HCT116 (cell line): ENCODE measurements around the gene PRPF19.

Experiments used
- CEBPB ChIP-seq: IDR thresholded peaks from 2 replicates; pipeline ENCODE4 v1.6.1; 2012; ENCODE audit warnings: low read depth
- EZH2 ChIP-seq: fragments of 200-600 bp; sonication (generic); IDR thresholded peaks from 2 replicates; pipeline ENCODE4 v1.6.1; 2017; ENCODE audit warnings: antibody characterized with exemption, mixed run types
- JUND ChIP-seq: IDR thresholded peaks from 2 replicates; pipeline ENCODE4 v1.6.1; 2012
- POLR2A ChIP-seq: IDR thresholded peaks from 2 replicates; pipeline ENCODE4 v1.7.0; 2011; ENCODE audit warnings: borderline replicate concordance; ENCODE audit not compliant: insufficient read depth, insufficient read length; ENCODE audit errors: extremely low read depth
- RAD21 ChIP-seq: IDR thresholded peaks from 2 replicates; pipeline ENCODE4 v1.6.1; 2012; ENCODE audit warnings: low read depth, mild to moderate bottlenecking
- YY1 ChIP-seq: IDR thresholded peaks from 2 replicates; pipeline ENCODE4 v1.6.1; 2011; ENCODE audit warnings: low read length, low read depth, moderate library complexity, mild to moderate bottlenecking; ENCODE audit not compliant: insufficient replicate concordance; ENCODE audit errors: extremely low read depth
- ZNF274 ChIP-seq: fragments of 200-500 bp; sonication (Bioruptor generic); IDR thresholded peaks from 2 replicates; pipeline ENCODE4 v1.6.1; 2014; ENCODE audit warnings: mild to moderate bottlenecking, low read depth, low read length, inconsistent platforms
- TF ChIP-seq, protein P1 (sequence below): IDR thresholded peaks from 2 replicates; pipeline ENCODE4 v1.6.1; 2012; ENCODE audit warnings: low read depth
- TF ChIP-seq, protein P2 (sequence below): IDR thresholded peaks from 2 replicates; pipeline ENCODE4 v1.6.1; 2012
- TF ChIP-seq, protein P3 (sequence below): IDR thresholded peaks from 2 replicates; pipeline ENCODE4 v1.6.1; 2011; ENCODE audit warnings: mild to moderate bottlenecking, low read length, moderate library complexity; ENCODE audit not compliant: insufficient replicate concordance; ENCODE audit errors: extremely low read depth
- TF ChIP-seq, protein P4 (sequence below), 3 experiments: fragments of 200-600 bp in 1 of 3; sonication (generic) in 1 of 3; IDR thresholded peaks in 2 of 3; conservative IDR thresholded peaks in 1 of 3; 2 replicates each; pipeline ENCODE4 v1.5.1; 2012 to 2017; ENCODE audit warnings: low read depth in 2 of 3, low read length in 2 of 3, antibody characterized with exemption in 1 of 3, borderline replicate concordance in 1 of 3, control low read depth in 1 of 3, mild to moderate bottlenecking in 1 of 3, mixed read lengths in 1 of 3, mixed run types in 1 of 3, moderate library complexity in 1 of 3; ENCODE audit not compliant: insufficient read depth in 1 of 3

DNA sequence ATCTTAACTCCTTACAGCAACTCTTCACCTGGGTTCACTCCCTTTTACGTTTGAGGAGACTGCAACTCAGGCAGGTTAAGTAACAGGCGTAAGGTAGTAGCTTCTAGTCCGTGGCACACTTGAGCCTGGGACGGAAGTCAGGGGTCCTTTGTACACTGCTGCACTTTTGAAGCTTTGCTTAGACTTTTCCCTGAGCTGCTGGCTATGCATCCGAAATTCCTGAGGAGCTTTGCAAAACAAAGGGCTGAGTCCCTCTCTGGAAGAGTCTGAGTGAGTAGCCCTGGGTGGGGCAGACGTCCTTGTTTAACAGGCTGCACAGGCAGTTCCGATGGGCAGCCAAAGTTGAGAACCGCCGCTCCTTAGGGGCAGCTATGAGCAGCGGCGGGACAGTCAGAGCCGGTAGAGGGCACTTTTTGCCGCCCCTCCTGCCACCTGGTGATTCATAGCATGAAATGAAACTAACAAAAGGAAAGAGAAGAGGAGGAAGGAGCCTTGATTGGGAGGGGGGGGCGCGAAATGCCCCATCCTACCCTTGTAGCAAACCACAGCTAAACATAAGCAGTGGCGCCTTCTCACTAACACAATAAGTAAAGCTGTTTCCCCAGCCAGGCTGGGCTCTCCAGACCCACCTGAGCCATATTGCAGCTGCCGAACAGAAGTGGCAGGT lies 9.0 kb upstream of the PRPF19 start:
- TF ChIP-seq, protein P1, sequence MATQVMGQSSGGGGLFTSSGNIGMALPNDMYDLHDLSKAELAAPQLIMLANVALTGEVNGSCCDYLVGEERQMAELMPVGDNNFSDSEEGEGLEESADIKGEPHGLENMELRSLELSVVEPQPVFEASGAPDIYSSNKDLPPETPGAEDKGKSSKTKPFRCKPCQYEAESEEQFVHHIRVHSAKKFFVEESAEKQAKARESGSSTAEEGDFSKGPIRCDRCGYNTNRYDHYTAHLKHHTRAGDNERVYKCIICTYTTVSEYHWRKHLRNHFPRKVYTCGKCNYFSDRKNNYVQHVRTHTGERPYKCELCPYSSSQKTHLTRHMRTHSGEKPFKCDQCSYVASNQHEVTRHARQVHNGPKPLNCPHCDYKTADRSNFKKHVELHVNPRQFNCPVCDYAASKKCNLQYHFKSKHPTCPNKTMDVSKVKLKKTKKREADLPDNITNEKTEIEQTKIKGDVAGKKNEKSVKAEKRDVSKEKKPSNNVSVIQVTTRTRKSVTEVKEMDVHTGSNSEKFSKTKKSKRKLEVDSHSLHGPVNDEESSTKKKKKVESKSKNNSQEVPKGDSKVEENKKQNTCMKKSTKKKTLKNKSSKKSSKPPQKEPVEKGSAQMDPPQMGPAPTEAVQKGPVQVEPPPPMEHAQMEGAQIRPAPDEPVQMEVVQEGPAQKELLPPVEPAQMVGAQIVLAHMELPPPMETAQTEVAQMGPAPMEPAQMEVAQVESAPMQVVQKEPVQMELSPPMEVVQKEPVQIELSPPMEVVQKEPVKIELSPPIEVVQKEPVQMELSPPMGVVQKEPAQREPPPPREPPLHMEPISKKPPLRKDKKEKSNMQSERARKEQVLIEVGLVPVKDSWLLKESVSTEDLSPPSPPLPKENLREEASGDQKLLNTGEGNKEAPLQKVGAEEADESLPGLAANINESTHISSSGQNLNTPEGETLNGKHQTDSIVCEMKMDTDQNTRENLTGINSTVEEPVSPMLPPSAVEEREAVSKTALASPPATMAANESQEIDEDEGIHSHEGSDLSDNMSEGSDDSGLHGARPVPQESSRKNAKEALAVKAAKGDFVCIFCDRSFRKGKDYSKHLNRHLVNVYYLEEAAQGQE: no peak
- TF ChIP-seq, protein P2, sequence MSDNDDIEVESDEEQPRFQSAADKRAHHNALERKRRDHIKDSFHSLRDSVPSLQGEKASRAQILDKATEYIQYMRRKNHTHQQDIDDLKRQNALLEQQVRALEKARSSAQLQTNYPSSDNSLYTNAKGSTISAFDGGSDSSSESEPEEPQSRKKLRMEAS: 0 out of 2 replicates have a peak, but pooled peaks have one; percentile 26
- TF ChIP-seq, protein P3, sequence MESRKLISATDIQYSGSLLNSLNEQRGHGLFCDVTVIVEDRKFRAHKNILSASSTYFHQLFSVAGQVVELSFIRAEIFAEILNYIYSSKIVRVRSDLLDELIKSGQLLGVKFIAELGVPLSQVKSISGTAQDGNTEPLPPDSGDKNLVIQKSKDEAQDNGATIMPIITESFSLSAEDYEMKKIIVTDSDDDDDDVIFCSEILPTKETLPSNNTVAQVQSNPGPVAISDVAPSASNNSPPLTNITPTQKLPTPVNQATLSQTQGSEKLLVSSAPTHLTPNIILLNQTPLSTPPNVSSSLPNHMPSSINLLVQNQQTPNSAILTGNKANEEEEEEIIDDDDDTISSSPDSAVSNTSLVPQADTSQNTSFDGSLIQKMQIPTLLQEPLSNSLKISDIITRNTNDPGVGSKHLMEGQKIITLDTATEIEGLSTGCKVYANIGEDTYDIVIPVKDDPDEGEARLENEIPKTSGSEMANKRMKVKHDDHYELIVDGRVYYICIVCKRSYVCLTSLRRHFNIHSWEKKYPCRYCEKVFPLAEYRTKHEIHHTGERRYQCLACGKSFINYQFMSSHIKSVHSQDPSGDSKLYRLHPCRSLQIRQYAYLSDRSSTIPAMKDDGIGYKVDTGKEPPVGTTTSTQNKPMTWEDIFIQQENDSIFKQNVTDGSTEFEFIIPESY: no peak
- TF ChIP-seq RAD21: peak; percentile 58
- no peak for TF ChIP-seq YY1
- TF ChIP-seq, protein P4, sequence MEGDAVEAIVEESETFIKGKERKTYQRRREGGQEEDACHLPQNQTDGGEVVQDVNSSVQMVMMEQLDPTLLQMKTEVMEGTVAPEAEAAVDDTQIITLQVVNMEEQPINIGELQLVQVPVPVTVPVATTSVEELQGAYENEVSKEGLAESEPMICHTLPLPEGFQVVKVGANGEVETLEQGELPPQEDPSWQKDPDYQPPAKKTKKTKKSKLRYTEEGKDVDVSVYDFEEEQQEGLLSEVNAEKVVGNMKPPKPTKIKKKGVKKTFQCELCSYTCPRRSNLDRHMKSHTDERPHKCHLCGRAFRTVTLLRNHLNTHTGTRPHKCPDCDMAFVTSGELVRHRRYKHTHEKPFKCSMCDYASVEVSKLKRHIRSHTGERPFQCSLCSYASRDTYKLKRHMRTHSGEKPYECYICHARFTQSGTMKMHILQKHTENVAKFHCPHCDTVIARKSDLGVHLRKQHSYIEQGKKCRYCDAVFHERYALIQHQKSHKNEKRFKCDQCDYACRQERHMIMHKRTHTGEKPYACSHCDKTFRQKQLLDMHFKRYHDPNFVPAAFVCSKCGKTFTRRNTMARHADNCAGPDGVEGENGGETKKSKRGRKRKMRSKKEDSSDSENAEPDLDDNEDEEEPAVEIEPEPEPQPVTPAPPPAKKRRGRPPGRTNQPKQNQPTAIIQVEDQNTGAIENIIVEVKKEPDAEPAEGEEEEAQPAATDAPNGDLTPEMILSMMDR (IDR thresholded peaks at IDR 0.05 in 2 of 3, conservative IDR thresholded peaks at IDR 0.05 in 1 of 3; ENCODE audit: borderline replicate concordance in 1 of 3, insufficient read depth in 1 of 3, low read depth in 2 of 3, low read length in 2 of 3): peak; percentile 29 to 68 (median 34); a peak in 4 of 6 replicates
- no peak for TF ChIP-seq ZNF274
- TF ChIP-seq EZH2: no peak
- TF ChIP-seq POLR2A: no peak
- peak; percentile 45; the same call in 1 of the 2 replicates for TF ChIP-seq JUND
- TF ChIP-seq CEBPB: no peak
